NOMO-1 treated with DMSO at 0.1 percent for 48 hours (cell line): ENCODE measurements around the gene MB21D2.
"Not testable (repeated sequence)": the region's sequence is repeated elsewhere in the genome, so short reads cannot be mapped to it uniquely, and the experiment has no call there.

ENCODE experiments used
- DNase-seq: peaks from one replicate; lab custom pipeline; 2025; ENCODE audit not compliant: unreplicated experiment; lab: John Stamatoyannopoulos, UW

Gene MB21D2, protein sequence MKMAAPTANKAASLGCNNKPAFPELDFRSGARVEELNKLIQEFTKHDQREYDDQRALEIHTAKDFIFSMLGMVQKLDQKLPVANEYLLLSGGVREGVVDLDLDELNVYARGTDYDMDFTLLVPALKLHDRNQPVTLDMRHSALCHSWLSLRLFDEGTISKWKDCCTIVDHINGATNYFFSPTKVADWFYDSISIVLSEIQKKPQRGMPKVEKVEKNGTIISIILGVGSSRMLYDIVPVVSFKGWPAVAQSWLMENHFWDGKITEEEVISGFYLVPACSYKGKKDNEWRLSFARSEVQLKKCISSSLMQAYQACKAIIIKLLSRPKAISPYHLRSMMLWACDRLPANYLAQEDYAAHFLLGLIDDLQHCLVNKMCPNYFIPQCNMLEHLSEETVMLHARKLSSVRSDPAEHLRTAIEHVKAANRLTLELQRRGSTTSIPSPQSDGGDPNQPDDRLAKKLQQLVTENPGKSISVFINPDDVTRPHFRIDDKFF

GRCh38 chr3:192917404-192918274, at the start of gene MB21D2:
TSS of gene MB21D2 (minus strand) at chr3:192917856. CDS start at chr3:192917840, 16 bp downstream.
- peak; percentile 67 for DNase-seq

- DNase-seq: not testable (repeated sequence)
These were observed 47.5 kb upstream of the MB21D2 start for GRCh38 chr3:192964959-192965719.

DNA sequence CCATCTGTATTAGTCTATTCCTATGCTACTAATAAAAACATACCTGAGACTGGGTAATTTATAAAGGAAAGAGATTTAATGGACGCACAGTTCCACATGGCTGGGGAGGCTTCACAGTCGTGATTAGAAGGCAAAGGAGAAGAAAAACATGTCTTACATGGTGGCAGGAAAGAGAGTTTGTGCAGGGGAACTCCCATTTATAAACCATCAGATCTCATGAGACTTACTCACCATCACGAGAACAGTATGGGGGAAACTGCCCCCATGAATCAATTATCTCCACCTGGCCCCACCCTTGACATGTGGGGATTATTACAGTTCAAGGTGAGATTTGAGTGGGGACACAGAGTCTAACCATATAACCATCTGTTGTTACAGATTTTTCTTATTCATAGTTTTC, 42.1 kb upstream of the MB21D2 start:
- no peak for DNase-seq

- DNase-seq: no peak
These were observed 40.7 kb upstream of the MB21D2 start for GRCh38 chr3:192958219-192958872.

- peak; percentile 98 for DNase-seq
These were observed 39.9 kb upstream of the MB21D2 start for GRCh38 chr3:192957441-192958021.

GRCh38 chr3:192953926-192954325, 36.3 kb upstream of the MB21D2 start:
- no peak for DNase-seq

- no peak for DNase-seq
These were observed 29.8 kb upstream of the MB21D2 start for GRCh38 chr3:192947421-192947820.

DNA sequence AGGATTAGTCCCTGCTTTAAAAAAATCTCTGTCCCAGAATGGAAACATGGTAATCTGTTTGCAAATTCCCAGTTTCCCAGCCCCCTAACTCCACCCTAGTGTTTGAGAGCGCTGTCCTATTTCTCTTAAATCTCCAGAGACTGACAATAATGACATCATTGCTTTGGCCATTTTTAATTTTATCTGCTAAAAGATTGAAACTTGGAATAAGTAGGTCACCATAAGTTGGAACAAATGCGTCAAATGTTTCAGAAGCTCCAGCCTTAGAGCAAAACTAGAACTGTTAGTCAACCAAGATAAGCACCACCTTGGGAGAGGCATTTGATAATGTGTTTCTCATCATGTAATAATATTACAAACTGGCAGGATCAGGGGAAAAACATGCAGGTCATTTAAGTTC, 25.7 kb upstream of the MB21D2 start:
- DNase-seq: no peak

DNA sequence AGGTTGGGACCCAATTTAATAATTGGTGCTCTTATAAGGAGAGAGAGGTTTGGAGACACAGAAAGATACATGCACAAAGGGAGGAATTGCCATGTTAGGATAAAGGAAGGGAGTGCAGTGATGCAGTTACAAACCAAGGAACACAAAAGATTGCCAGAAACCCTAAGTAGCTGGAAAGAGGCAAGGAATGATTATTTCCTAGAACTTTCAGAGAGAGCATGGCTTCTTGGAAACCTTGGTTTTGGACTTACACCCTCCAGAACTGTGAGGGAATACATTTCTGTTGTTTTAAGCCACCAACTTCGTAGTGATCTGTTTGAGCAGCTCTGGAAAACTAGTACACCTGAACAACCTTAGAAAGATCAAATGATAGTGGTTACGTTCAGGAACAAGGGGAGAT, 25.0 kb upstream of the MB21D2 start:
- no peak for DNase-seq

DNA sequence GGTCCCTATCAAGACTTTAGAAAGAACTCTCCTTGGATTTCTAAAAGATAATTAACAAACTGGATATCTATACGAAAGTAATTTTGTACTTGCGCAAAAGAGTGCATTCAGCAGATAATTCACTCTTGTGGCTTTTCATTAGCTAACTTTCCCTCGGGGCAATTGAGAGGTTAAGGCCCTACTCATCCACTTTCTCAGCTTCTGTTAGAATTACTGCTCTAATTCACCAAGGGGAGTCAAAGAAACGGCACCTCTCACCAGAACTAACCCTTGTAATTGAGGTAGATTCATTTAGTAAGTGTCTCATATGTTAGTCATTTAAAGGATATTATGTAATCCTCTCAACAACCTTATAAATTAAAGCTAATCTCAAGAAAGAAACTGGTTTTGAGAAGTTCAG, 22.5 kb upstream of the MB21D2 start:
- DNase-seq: peak; percentile 59

- DNase-seq: no peak
These were observed 17.8 kb upstream of the MB21D2 start for GRCh38 chr3:192935441-192935840.

- DNase-seq: peak; percentile 54
These were observed 16.3 kb upstream of the MB21D2 start for GRCh38 chr3:192933779-192934460.

DNA sequence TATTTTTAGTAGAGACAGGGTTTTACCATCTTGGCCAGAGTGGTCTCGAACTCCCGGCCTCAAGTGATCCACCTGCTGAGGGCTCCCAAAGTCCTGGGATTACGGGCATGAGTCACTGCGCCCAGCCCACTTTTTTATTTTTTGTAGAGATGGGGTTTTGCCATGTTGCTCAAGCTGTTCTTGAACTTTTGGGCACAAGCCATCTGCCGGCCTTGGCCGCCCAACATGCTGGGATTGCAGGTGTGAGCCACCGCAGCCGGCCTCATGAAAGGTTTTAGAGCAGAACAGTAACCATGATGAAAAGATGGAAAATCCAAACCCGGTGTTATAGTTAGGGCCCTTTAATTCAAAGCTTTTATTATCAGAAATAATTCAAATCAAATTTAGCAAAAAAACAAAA, 15.6 kb upstream of the MB21D2 start:
- DNase-seq: no peak

GRCh38 chr3:192931825-192932224, 14.2 kb upstream of the MB21D2 start:
- DNase-seq: no peak

GRCh38 chr3:192930577-192930976, 12.9 kb upstream of the MB21D2 start:
- no peak for DNase-seq

DNA sequence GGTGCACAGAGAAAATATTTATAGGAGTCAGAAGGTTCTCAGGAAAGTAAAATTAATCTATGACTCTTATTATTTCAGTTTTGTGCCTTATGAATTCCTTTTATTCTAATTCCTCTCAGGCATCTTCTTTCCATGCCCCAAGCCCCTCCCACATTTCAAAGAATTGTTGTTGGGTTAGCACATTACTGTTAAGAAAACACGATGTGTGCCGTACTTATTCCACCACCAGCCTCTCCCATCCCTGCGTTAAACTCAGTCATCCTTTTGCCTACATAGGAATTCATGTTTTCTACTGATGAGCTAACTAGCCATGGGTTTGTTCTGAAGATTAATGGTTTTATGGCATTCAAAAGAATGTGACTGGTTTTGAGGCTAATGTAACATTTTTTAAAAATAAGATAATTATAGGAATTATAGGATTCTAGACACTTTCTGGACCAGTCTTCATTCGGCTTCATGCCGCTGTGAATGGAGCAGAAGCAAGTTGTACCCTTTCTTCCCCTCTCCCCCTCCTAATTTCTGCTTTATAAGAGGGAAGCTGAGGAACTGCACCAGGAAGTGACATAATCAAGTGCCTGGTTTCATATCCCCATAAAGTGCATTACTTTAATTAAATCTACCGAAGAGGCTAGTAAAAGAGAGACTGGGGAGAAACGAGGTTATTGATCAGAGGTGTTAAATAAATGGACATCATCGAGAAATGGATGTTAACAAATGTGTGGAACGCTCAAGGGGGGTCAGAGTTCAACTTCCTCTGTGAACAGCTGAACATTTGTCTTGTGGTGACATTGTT, 12.3 kb upstream of the MB21D2 start:
- DNase-seq: peak; percentile 93

- no peak for DNase-seq
These were observed 11.5 kb upstream of the MB21D2 start for GRCh38 chr3:192929146-192929545.

GRCh38 chr3:192928720-192929119, 11.1 kb upstream of the MB21D2 start:
- DNase-seq: no peak

GRCh38 chr3:192928016-192928415, 10.4 kb upstream of the MB21D2 start:
- DNase-seq: no peak
